Measurements from ENCODE around the gene TNK2. TPM values are rescaled to one million over a fixed set of nuclear protein-coding genes. Genes with fewer than 3 reads are reported as not detected.

TNK2 gene
- total RNA-seq, 1 donor from 2014 or later = 132 TPM

DNA sequence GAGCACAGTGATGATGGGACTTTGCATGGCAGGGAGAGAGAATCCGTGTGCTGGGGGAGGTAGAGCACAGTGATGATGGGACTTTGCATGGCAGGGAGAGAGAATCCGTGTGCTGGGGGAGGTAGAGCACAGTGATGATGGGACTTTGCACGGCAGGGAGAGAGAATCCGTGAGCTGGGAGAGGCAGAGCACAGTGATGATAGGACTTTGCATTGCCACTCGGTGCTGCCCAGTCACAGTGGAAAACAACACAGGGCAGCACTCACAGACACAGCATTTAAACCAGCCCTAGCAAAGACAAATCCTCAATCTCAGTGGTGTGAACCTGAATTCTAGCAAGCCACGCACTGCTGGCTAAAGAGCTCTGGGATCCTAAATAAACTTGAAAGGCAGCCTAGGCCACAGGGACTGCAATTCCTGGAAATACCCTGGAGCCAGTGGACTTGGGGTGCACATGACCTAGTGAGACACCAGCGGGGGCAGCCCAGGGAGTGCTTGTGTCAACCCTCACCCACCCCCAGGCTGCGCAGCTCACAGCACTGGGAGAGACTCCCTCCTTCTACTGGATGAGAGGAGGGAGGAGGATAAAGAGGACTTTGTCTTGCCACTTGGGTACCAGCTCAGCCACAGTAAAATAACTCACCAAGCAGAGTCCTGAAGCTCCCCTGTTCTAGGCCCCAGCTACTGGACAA is 23.4 kb upstream of the TNK2 start:
- Mint-ChIP-seq H3K4me3 (no peak overlapping the region), H3K9me3 (no peaks in the 10 kb centered on the region), H3K27me3 (no peaks in the 10 kb centered on the region), H3K36me3 (ENCODE audit: low read depth) (peaks cover 2% of the 10 kb centered on the region), H3K4me1 (no peaks in the 10 kb centered on the region), H3K27ac (no peak overlapping the region)
- ChIA-PET CTCF (interaction anchor here (0.6 to 1.3 kb wide), 3 partner anchors 37 to 72 kb away, joined by 3 to 4 read pairs (median 4); no protein-coding TSS in a partner anchor), POLR2A (no interaction called here)
- ATAC-seq (ENCODE audit: low read depth) (no peak), DNase-seq (no peak)
- TF ChIP-seq, protein P1, sequence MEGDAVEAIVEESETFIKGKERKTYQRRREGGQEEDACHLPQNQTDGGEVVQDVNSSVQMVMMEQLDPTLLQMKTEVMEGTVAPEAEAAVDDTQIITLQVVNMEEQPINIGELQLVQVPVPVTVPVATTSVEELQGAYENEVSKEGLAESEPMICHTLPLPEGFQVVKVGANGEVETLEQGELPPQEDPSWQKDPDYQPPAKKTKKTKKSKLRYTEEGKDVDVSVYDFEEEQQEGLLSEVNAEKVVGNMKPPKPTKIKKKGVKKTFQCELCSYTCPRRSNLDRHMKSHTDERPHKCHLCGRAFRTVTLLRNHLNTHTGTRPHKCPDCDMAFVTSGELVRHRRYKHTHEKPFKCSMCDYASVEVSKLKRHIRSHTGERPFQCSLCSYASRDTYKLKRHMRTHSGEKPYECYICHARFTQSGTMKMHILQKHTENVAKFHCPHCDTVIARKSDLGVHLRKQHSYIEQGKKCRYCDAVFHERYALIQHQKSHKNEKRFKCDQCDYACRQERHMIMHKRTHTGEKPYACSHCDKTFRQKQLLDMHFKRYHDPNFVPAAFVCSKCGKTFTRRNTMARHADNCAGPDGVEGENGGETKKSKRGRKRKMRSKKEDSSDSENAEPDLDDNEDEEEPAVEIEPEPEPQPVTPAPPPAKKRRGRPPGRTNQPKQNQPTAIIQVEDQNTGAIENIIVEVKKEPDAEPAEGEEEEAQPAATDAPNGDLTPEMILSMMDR (IDR thresholded peaks at IDR 0.05) = no peak
- intact Hi-C loops (cut with micrococcal nuclease) = no loop called here

- Mint-ChIP-seq H3K36me3 (ENCODE audit: low read depth) (peaks cover 2% of the 10 kb centered on the region), H3K9me3 (no peaks in the 10 kb centered on the region), H3K4me1 (no peaks in the 10 kb centered on the region), H3K27ac (no peak overlapping the region), H3K4me3 (no peak overlapping the region), H3K27me3 (no peaks in the 10 kb centered on the region)
- no peak for ATAC-seq (ENCODE audit: low read depth)
- intact Hi-C loops (cut with micrococcal nuclease) = no loop called here
- ChIA-PET CTCF (interaction anchor here (1.0 kb wide), 1 partner anchor 70 kb away, joined by 3 read pairs; no protein-coding TSS in a partner anchor), POLR2A (no interaction called here)
- DNase-seq = no peak
- TF ChIP-seq, protein P1 (IDR thresholded peaks at IDR 0.05) = no peak
Observed at GRCh38 chr3:195929452-195929851, 21.1 kb upstream of the TNK2 start.

DNA sequence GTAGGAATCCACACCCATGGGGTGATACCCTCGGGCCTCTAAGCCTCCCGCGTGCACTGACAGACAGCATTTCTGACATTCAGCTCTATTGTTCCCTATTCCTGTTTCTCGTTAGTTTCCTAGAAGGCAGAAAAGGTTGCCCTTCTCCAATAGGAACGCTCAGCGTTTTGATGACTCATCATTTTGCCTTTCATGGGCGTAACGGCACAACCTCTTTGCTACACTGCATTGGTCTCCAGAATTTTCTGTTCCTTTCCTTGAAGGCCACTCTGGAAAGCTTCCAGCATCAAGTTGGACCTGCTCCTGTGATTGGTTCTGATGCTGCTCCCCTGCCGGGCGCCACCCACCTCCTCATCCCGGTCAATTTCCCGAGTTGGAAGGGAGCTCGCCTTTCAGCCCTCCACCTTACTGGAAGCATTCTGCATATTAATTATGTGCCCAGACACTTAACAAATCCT is 13.0 kb upstream of the TNK2 start:
- Mint-ChIP-seq H3K9me3 (no peaks in the 10 kb centered on the region), H3K27ac (no peak overlapping the region), H3K4me3 (no peak overlapping the region), H3K27me3 (no peaks in the 10 kb centered on the region), H3K4me1 (no peaks in the 10 kb centered on the region), H3K36me3 (ENCODE audit: low read depth) (peaks cover 2% of the 10 kb centered on the region)
- DNase-seq = no peak
- TF ChIP-seq, protein P1 (IDR thresholded peaks at IDR 0.05) = no peak
- intact Hi-C loops (cut with micrococcal nuclease) = no loop called here
- no peak for ATAC-seq (ENCODE audit: low read depth)
- ChIA-PET POLR2A (interaction anchor here (0.7 kb wide), 1 partner anchor 1877 kb away, joined by 3 read pairs; no protein-coding TSS in a partner anchor), CTCF (interaction anchor here (0.9 kb wide), 1 partner anchor 27 kb away, joined by 4 read pairs; no protein-coding TSS in a partner anchor)

GRCh38 chr3:195918176-195918575 is 9.8 kb upstream of the TNK2 start:
- Mint-ChIP-seq H3K9me3 (no peaks in the 10 kb centered on the region), H3K4me3 (no peak overlapping the region), H3K27ac (no peak overlapping the region), H3K36me3 (ENCODE audit: low read depth) (no peaks in the 10 kb centered on the region), H3K4me1 (peaks cover 8% of the 10 kb centered on the region), H3K27me3 (no peaks in the 10 kb centered on the region)
- ChIA-PET POLR2A (no interaction called here), CTCF (interaction anchor here (0.8 to 7.7 kb wide), 4 partner anchors 17 to 67 kb away, joined by 3 to 103 read pairs (median 4); no protein-coding TSS in a partner anchor)
- ATAC-seq (ENCODE audit: low read depth) = no peak
- TF ChIP-seq, protein P1 (IDR thresholded peaks at IDR 0.05) = no peak
- intact Hi-C loops (cut with micrococcal nuclease) = no loop called here
- DNase-seq = no peak

- intact Hi-C loops (cut with micrococcal nuclease) = no loop called here
- DNase-seq = no peak
- ATAC-seq (ENCODE audit: low read depth) = no peak
- Mint-ChIP-seq H3K9me3 (no peaks in the 10 kb centered on the region), H3K4me3 (no peak overlapping the region), H3K27ac (no peak overlapping the region), H3K4me1 (peaks cover 8% of the 10 kb centered on the region), H3K27me3 (no peaks in the 10 kb centered on the region), H3K36me3 (ENCODE audit: low read depth) (no peaks in the 10 kb centered on the region)
- ChIA-PET POLR2A (no interaction called here), CTCF (interaction anchor here (3.7 to 7.7 kb wide), 3 partner anchors 22 to 60 kb away, joined by 62 to 103 read pairs (median 70); no protein-coding TSS in a partner anchor)
- TF ChIP-seq, protein P1 (IDR thresholded peaks at IDR 0.05) = no peak
Observed at GRCh38 chr3:195916991-195917390, 8.6 kb upstream of the TNK2 start.
